NCI-H2171 treated with DMSO at 0.1 percent for 48 hours (cell line): Measurements from ENCODE around the gene FADS2.

Experiments
- DNase-seq: peaks from one replicate; lab custom pipeline; 2025; lab: John Stamatoyannopoulos, UW

FADS2 gene

GRCh38 chr11:61887839-61888494, 59.9 kb downstream of the FADS2 start:
- no peak for DNase-seq

GRCh38 chr11:61888590-61888989, 60.5 kb downstream of the FADS2 start:
- DNase-seq, result no peak

GRCh38 chr11:61889831-61890230, 61.7 kb downstream of the FADS2 start:
- no peak for DNase-seq

GRCh38 chr11:61890529-61891330, 62.6 kb downstream of the FADS2 start:
- DNase-seq, result peak; percentile 5

GRCh38 chr11:61891331-61892084, 63.4 kb downstream of the FADS2 start, which contains the start of gene FADS3:
TSS of gene FADS3 (minus strand) at chr11:61891545. CDS start at chr11:61891381, 164 bp downstream.
- DNase-seq, result peak; percentile 75

GRCh38 chr11:61892085-61892370, 63.9 kb downstream of the FADS2 start:
- DNase-seq, result peak; percentile 66

- DNase-seq, result no peak
Measured at GRCh38 chr11:61893981-61894380, 65.9 kb downstream of the FADS2 start.

- DNase-seq, result no peak
Measured at GRCh38 chr11:61895046-61895717, 67.1 kb downstream of the FADS2 start.

GRCh38 chr11:61895718-61896059, 67.6 kb downstream of the FADS2 start:
- DNase-seq, result no peak

- DNase-seq, result no peak
Measured at GRCh38 chr11:61896665-61897386, 68.7 kb downstream of the FADS2 start.

GRCh38 chr11:61897387-61898246, 69.5 kb downstream of the FADS2 start:
- peak; percentile 42 for DNase-seq

GRCh38 chr11:61898247-61898582, 70.1 kb downstream of the FADS2 start:
- DNase-seq, result no peak

GRCh38 chr11:61899146-61899841, 71.2 kb downstream of the FADS2 start:
- peak; percentile 66 for DNase-seq

GRCh38 chr11:61900251-61900650, 72.2 kb downstream of the FADS2 start:
- DNase-seq, result no peak

GRCh38 chr11:61901397-61901796, 73.3 kb downstream of the FADS2 start:
- no peak for DNase-seq

GRCh38 chr11:61902313-61902712, 74.2 kb downstream of the FADS2 start:
- DNase-seq, result no peak

- no peak for DNase-seq
Measured at GRCh38 chr11:61903845-61904244, 75.7 kb downstream of the FADS2 start.

GRCh38 chr11:61904539-61905048, 76.5 kb downstream of the FADS2 start:
- DNase-seq, result no peak

GRCh38 chr11:61905067-61905696, 77.1 kb downstream of the FADS2 start:
- no peak for DNase-seq
